C1 segment of cervical spinal cord (tissue), 14 donors: ENCODE data around the gene PHLDB3.

Experiments
- DNase-seq, 14 donors: peaks; one replicate each; lab custom pipeline; 2025; lab: John Stamatoyannopoulos, UW

The PHLDB3 gene

GRCh38 chr19:43468354-43469159 is 36.0 kb downstream of the PHLDB3 start:
- DNase-seq, result no peak

GRCh38 chr19:43467730-43468129 is 36.8 kb downstream of the PHLDB3 start:
- DNase-seq, result no peak

GRCh38 chr19:43467276-43467675 is 37.3 kb downstream of the PHLDB3 start:
- no peak for DNase-seq

- no peak for DNase-seq
Measured at GRCh38 chr19:43466793-43467192, 37.8 kb downstream of the PHLDB3 start.

DNA sequence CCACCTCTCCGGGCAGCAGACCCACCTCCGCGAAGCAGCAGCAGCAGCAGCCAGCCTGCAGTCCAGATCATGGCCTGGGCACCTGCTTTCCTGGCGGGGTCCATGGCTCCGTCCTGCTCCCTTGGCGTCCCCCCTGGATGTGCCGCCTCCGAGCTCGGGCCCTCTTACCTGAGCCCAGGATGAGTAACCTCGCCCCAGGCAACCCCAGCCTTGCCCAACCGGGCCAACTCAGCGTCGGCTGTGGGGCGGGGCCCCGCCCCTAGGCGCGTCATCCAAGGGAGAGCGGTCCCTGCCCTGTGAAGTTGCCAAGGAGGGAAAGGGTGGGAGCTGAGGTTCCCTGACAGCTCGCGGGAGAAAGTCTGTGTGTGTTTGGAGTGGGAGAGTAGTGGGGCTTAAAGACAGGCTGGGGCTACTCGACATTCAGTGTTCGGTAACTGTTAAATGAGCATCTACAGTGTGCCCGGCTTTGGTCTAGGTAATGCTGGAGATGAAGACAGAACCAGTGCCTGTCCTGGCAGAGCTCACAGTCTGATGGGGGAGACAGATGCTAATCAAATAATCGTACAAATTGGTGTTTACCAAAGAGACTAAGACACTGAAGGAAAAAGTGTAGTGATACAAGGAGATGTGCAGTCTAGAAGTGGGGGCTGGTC is 39.0 kb downstream of the PHLDB3 start, which contains the start of gene LYPD3:
LYPD3 (minus strand) TSS at position 141 of the 653 bp plus-strand sequence; CDS start at position 104, 37 bp downstream.
- DNase-seq, result no peak

- peak in 10 of 14 donors; percentile 40 to 78 (median 51) for DNase-seq
Measured at GRCh38 chr19:43464134-43464775, 40.3 kb downstream of the PHLDB3 start.

GRCh38 chr19:43463381-43464133 is 41.0 kb downstream of the PHLDB3 start:
- peak; percentile 16 to 92 (median 78) for DNase-seq

DNA sequence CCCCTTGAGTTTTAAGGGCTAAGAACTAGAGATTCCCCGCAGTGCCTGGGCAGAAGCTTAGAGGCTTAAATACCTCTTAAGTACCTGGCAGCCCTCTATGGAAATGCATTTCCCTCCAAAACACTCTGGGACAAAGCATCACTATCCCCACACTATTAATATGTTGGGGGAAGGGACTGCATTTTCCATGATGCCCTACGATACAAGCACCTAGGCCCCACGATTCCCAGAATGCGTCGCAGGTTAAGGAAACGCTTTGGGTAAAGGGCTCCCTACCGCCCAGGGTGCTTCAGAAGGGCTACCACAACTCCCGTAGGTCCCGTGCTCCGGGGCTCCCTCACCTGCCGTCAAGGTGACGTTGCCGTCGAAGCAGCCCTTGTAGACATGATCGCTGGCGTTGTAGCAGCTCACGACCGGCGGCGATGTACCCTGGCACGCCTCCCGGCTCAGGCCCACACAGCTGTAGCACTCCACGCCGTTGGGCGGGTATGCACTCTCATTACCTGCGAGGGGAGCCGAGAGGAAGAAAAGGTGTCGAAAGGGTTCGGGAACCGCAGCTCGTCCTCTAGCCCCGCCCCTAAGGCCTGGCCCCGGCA is 41.7 kb downstream of the PHLDB3 start:
- no peak for DNase-seq

- DNase-seq, result no peak
Measured at GRCh38 chr19:43462383-43462782, 42.2 kb downstream of the PHLDB3 start.

GRCh38 chr19:43461303-43461702 is 43.2 kb downstream of the PHLDB3 start:
- DNase-seq, result no peak

GRCh38 chr19:43460362-43461016 is 44.1 kb downstream of the PHLDB3 start:
- no peak for DNase-seq

DNA sequence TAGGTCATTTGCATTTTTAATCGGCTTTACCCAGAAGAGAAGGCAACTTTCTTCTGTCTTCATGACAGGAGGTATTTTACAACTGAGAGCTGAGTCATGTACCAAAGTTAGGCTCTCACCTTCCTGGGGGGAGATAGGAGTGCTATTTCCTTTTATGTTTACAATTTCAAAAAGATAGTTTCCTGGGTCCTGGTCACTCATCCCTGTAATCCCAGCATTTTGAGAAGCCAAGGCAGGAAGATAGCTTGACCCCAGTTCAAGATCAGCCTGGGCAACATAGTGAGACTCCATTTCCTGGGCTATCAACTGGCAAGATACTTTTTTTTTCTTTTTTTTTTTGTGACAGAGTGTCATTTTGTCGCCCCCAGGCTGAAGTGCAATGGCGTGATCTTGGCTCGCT is 46.7 kb downstream of the PHLDB3 start:
- no peak for DNase-seq

DNA sequence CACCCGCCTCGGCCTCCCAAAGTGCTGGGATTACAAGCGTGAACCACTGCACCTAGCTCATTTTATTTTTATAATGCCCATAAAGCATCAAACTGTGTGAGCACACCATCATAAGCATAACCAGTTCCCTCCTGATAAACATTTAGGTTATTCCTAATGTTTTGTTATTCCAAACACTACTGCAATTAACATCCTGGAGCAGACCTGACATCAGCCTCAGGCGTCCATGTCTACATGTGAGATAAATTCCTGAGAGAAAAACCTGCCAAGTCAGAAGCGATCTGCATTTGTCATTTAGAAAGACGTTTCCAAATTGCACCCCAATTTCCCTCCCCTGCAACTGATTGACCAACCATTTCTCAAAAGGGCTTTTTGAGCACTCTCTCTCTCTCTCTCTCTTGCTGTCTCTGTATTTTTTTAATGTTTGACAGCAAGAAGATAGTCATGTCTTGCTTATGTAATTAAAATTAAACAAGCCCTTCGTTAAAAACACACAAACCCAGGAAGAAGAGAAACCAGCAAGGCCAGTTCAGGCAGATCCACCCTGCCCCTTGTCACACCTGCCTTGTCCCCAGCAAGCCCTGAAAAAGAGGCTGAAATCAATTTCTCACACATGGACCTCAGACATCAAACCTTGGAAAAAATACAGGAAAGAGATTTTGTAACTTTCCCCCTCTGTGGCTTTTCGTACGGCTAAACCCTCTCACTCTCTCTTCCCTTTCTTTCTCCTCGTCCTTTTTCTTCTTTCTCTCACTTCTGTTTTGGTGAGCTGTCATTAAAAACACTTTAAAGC is 49.0 kb downstream of the PHLDB3 start:
- DNase-seq, result no peak

GRCh38 chr19:43454031-43454430 is 50.5 kb downstream of the PHLDB3 start:
- no peak for DNase-seq

- DNase-seq, result no peak
Measured at GRCh38 chr19:43452582-43452981, 52.0 kb downstream of the PHLDB3 start.

DNA sequence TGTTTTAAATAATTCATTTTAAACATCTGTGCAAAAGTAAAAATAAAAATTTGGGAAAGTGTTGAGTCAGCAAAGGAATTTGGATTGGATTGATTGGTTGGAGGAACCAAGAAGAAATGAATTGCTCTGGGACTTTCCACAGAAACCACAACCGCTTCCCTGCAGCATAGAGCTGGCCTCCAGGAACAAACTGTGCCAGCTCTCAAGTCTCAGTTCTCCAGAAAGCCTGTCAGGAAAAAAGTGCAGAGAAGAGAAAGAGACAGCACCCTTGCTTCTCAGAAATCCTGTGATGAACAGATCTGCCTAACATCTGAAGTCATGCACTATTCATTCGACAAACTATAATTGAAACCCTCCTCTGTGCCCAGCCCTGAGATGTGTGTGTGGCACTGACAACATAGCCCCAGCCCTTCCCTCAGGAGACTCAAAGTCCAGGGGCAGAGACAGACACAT is 54.0 kb downstream of the PHLDB3 start:
- no peak for DNase-seq

GRCh38 chr19:43447655-43448054 is 56.9 kb downstream of the PHLDB3 start:
- DNase-seq, result no peak

- peak in 12 of 14 donors; percentile 6 to 67 (median 46) for DNase-seq
Measured at GRCh38 chr19:43446746-43447489, 57.6 kb downstream of the PHLDB3 start.

DNA sequence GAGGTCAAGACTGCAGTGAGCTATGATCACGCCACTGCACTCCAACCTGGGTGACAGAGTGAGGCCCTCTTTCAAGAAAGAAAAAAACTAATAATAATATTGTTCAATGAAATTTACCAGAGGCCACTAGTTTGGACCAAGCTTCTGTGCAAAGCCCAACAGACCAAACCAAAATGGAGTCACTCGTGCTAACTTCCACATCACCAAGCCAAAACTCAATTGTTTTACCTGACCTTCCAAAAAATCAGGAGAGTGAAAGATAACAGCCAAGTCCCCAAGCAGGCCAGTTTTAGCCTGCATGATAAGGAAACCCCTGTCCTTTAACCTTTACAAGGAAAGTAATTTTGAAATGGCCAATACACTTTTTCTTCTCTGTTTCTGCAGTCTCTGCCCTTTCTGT is 59.1 kb downstream of the PHLDB3 start:
- DNase-seq, result no peak
